Ureter (tissue), 1 donor: ENCODE results near the gene DMXL1. TPM values are rescaled to one million over a fixed set of nuclear protein-coding genes. Genes with fewer than 3 reads are reported as not detected.
"Not testable (repeated sequence)": the region's sequence is repeated elsewhere in the genome, so short reads cannot be mapped to it uniquely, and the experiment has no call there.

Experiments used
- DNase-seq: peaks from one replicate; pipeline ENCODE4 v3.0.0-alpha.2; 2020; ENCODE audit warnings: low spot score
- total RNA-seq: library from RNA; stranded (reverse); gene quantifications from one replicate; pipeline ENCODE4 v1.2.4, GENCODE V29; 2023
- donor health status: DM: yes; HTN: yes; CAD: no.

DMXL1 gene
- total RNA-seq, 1 donor from 2014 or later = 62.9 TPM

- no peak for DNase-seq
Observed at GRCh38 chr5:119212026-119212425, 141.1 kb downstream of the DMXL1 start.

DNA sequence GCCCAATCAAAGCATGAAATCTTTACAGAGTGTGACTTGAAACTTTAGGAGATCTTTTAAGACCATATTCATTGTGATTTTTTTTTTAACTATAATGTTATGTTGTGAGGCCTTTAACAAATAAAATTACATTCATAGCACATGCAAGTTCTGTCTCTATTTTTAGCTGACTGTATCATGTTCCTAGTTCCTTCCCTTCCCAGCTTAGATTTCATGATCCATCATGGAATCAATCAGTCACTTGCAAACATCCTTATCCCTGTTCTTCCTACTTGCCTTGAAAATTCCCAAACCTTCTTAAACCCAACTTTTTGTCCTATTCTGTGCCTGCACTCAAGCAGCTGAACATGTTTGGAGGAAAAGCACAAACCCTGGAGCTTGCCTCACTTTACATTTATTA lies 141.8 kb downstream of the DMXL1 start:
- DNase-seq = no peak

DNA sequence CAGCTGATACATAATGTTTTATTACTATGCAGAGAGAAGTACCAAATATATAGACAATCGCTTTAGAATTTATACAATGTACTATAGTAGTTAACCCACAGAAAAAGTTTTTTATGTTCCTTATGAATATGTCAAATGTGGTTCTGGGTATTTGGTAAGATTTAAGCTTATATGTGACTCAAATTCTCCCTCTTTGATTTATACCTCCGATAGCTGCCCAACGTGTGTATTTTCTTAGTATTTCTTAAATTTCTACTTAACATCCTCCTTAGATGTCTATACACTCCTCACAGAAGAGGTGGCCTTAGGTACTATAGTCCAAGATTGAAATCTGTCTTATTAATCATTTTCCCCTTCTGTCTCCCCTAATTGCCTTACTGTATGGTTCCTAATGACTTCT lies 146.3 kb downstream of the DMXL1 start:
- no peak for DNase-seq

DNA sequence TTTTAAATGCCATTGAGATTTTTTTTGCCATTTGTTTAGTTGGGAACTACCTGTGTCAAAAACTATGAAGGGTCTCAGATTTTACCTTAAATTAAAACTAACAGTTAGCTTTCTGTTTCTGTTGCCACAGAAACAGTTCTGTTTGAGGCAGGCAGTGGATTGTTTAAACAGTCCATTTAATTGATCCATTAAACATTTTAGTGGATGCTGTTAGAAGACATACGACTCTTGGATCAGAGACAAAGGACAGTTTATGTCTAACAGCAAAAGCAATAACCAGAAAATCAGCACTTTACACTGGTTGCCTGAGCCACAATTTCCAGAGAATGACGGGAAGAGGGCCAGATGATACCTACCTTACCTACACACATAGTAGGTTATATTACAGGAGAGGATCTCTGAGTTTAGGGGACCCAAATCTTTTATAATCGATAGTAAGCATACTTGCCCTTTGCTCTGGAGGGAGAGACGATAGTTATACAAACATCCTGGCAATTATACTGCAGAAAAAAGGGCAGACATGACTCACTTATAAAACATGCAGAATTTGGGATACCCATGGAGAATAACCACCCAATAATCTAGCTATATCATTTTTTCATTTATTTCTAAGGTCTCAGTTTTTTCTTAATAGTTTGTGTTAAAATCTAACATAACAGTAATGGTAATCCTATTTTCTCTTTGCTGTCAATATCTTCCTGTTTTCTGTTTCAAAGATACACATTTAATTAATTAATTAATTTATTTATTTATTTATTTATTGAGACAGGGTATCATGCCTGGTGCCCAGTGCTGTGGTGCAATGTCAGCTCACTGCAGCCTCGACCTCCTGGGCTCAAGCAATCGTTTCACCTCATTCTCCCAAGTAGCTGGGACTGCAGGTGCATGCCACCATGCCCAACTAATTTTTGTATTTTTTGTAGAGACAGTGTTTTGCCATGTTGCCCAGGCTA lies 148.2 kb downstream of the DMXL1 start:
- DNase-seq = no peak

- no peak for DNase-seq
Observed at GRCh38 chr5:119220576-119221197, 149.8 kb downstream of the DMXL1 start.

- no peak for DNase-seq
Observed at GRCh38 chr5:119221330-119221729, 150.4 kb downstream of the DMXL1 start.

DNA sequence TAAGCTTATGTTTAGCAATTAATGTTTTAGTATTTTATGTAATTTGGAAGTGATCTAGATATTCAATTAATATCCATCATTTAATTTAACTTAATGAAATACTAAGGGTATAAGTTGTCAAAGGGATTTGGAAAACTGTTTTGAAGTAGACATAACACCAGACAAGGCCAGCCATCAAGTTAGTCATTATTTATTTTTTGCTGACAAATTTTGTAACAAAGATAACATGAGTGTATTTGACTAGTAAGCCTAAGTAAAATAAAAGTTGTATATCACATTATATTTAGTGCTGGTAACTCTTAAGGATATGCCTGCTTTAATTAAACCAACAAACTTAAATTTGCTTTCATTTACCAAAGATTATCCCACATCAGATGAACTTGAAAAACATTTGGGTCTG lies 159.1 kb downstream of the DMXL1 start:
- DNase-seq = no peak

GRCh38 chr5:119238265-119239118 lies 167.6 kb downstream of the DMXL1 start:
- no peak for DNase-seq

- DNase-seq = no peak
Observed at GRCh38 chr5:119239119-119239417, 168.2 kb downstream of the DMXL1 start.

DNA sequence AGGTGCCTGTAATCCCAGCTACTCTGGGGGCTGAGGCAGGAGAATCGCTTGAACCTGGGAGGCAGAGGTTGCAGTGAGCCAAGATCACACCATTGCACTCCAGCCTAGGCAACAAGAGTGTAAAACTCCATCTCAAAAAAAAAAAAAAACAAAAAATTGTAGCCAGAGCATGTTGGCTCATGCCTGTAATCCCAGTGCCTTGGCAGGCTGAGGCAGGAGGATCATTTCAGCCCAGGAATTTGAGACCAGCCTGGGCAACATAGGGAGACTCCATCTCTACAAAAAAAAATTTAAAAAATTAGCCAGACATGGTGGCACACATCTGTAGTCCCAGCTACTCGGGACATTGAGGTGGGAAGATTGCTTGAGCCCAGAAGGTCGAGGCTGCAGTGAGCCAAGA lies 168.9 kb downstream of the DMXL1 start:
- DNase-seq = not testable (repeated sequence)

- no peak for DNase-seq
Observed at GRCh38 chr5:119243888-119244287, 173.0 kb downstream of the DMXL1 start.

GRCh38 chr5:119250946-119251901 lies 180.3 kb downstream of the DMXL1 start:
- no peak for DNase-seq

GRCh38 chr5:119255571-119256356 lies 184.9 kb downstream of the DMXL1 start:
- no peak for DNase-seq

- DNase-seq = no peak
Observed at GRCh38 chr5:119257613-119258012, 186.7 kb downstream of the DMXL1 start.

DNA sequence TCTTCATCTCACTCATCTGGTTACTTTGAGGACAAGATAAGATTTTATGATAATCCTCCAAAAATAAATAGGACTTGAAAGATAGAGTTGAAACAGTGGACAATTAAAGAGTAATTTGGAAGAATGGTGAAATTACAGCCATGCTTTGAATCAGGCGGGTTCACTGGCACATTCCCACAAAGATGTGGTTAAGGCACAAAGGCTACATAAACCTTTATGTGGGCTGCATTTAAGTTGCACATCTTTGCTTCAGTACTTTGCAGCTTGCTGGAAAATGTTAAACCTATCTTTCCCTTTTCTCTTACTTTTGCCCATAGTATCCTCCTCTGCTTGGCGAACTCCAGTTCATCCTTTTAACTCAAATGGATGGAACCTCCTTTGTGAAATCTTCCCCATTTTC lies 192.8 kb downstream of the DMXL1 start:
- no peak for DNase-seq

- no peak for DNase-seq
Observed at GRCh38 chr5:119264186-119264585, 193.3 kb downstream of the DMXL1 start.

- DNase-seq = peak; percentile 92
Observed at GRCh38 chr5:119267958-119268386, 197.1 kb downstream of the DMXL1 start.

- peak; percentile 99 for DNase-seq
Observed at GRCh38 chr5:119268387-119269060, 197.6 kb downstream of the DMXL1 start.

GRCh38 chr5:119269061-119269944 lies 198.4 kb downstream of the DMXL1 start:
- peak; percentile 51 for DNase-seq
